Measurements from ENCODE around the gene ABTB1.

- TF ChIP-seq POLR2AphosphoS5 (IDR thresholded peaks at IDR 0.05; ENCODE audit: low read depth, low read length) (no peak), POU2F2 (IDR thresholded peaks at IDR 0.05; ENCODE audit: low read depth, low read length) (no peak), TAF1 (IDR thresholded peaks at IDR 0.05; ENCODE audit: low read depth, low read length) (no peak), POLR2A (IDR thresholded peaks at IDR 0.05; ENCODE audit: low read depth, low read length) (no peak), PAX5 (IDR thresholded peaks at IDR 0.05; ENCODE audit: insufficient read depth, low read length, severe bottlenecking) (no peak), SPI1 (IDR thresholded peaks at IDR 0.05; ENCODE audit: low read depth, low read length) (no peak)
Measured at GRCh38 chr3:127708837-127709236, 36.1 kb downstream of the ABTB1 start.

Measured in GM12891 (cell line).